ENCODE measurements around the gene ACTL8.

ACTL8 gene

GRCh38 chr1:17845583-17845982 lies 90.5 kb downstream of the ACTL8 start:
- no peak for DNase-seq (ENCODE audit: low spot score)

GRCh38 chr1:17846341-17846740 lies 91.2 kb downstream of the ACTL8 start:
- DNase-seq (ENCODE audit: low spot score): no peak

GRCh38 chr1:17847111-17847510 lies 92.0 kb downstream of the ACTL8 start:
- no peak for DNase-seq (ENCODE audit: low spot score)

GRCh38 chr1:17849216-17849615 lies 94.1 kb downstream of the ACTL8 start:
- DNase-seq (ENCODE audit: low spot score): no peak

- DNase-seq (ENCODE audit: low spot score): no peak
Measured at GRCh38 chr1:17851056-17851455, 95.9 kb downstream of the ACTL8 start.

GRCh38 chr1:17852383-17852782 lies 97.2 kb downstream of the ACTL8 start:
- no peak for DNase-seq (ENCODE audit: low spot score)

- DNase-seq (ENCODE audit: low spot score): no peak
Measured at GRCh38 chr1:17853241-17853935, 98.3 kb downstream of the ACTL8 start.

GRCh38 chr1:17856496-17857108 lies 101.5 kb downstream of the ACTL8 start:
- no peak for DNase-seq (ENCODE audit: low spot score)

GRCh38 chr1:17857109-17857499 lies 102.0 kb downstream of the ACTL8 start:
- no peak for DNase-seq (ENCODE audit: low spot score)

GRCh38 chr1:17857996-17858395 lies 102.9 kb downstream of the ACTL8 start:
- peak; percentile 37 for DNase-seq (ENCODE audit: low spot score)

GRCh38 chr1:17860812-17861211 lies 105.7 kb downstream of the ACTL8 start:
- no peak for DNase-seq (ENCODE audit: low spot score)

GRCh38 chr1:17861685-17862084 lies 106.6 kb downstream of the ACTL8 start:
- no peak for DNase-seq (ENCODE audit: low spot score)

GRCh38 chr1:17862121-17862520 lies 107.0 kb downstream of the ACTL8 start:
- no peak for DNase-seq (ENCODE audit: low spot score)

GRCh38 chr1:17865912-17866739 lies 111.0 kb downstream of the ACTL8 start:
- DNase-seq (ENCODE audit: low spot score): peak; percentile 82

- no peak for DNase-seq (ENCODE audit: low spot score)
Measured at GRCh38 chr1:17866740-17867029, 111.6 kb downstream of the ACTL8 start.

- DNase-seq (ENCODE audit: low spot score): no peak
Measured at GRCh38 chr1:17867470-17867869, 112.3 kb downstream of the ACTL8 start.

- no peak for DNase-seq (ENCODE audit: low spot score)
Measured at GRCh38 chr1:17869815-17870214, 114.7 kb downstream of the ACTL8 start.

- DNase-seq (ENCODE audit: low spot score): no peak
Measured at GRCh38 chr1:17870679-17871078, 115.5 kb downstream of the ACTL8 start.

- DNase-seq (ENCODE audit: low spot score): no peak
Measured at GRCh38 chr1:17873007-17873675, 118.0 kb downstream of the ACTL8 start.

- peak; percentile 74 for DNase-seq (ENCODE audit: low spot score)
Measured at GRCh38 chr1:17874231-17874630, 119.1 kb downstream of the ACTL8 start.

GRCh38 chr1:17874710-17875109 lies 119.6 kb downstream of the ACTL8 start:
- peak; percentile 61 for DNase-seq (ENCODE audit: low spot score)

GRCh38 chr1:17875171-17875881 lies 120.2 kb downstream of the ACTL8 start:
- peak; percentile 58 for DNase-seq (ENCODE audit: low spot score)

All from AG08396 (cell line).